Thyroid gland (tissue), 4 donors: ENCODE measurements around the gene FOXP2. TPM values are rescaled to one million over a fixed set of nuclear protein-coding genes. Genes with fewer than 3 reads are reported as not detected.

Experiments used
- DNase-seq, 2 donors: peaks; one replicate each; pipeline ENCODE4 v3.0.0-alpha.2; 2019
- H3K27ac ChIP-seq, 3 donors: fragments of 200-600 bp; sonication (generic); 1 replicate in 2 of 3; 2 replicates in 1 of 3; pipeline ENCODE4 v1.5.1; 2016 to 2019; ENCODE audit warnings: mild to moderate bottlenecking in 1 of 3, moderate library complexity in 1 of 3
- H3K27me3 ChIP-seq: fragments of 200-600 bp; sonication (generic); one replicate; pipeline ENCODE4 v1.5.1; 2019
- H3K36me3 ChIP-seq, 2 donors: fragments of 200-600 bp; sonication (generic); one replicate each; pipeline ENCODE4 v1.5.1; 2016 to 2019
- H3K4me1 ChIP-seq, 2 donors: fragments of 200-600 bp; sonication (generic); one replicate each; pipeline ENCODE4 v1.5.1; 2017 to 2019
- H3K4me3 ChIP-seq, 3 donors: fragments of 200-600 bp; sonication (generic); replicated peaks in 1 of 3; 1 replicate in 2 of 3; 2 replicates in 1 of 3; pipeline ENCODE4 v1.5.1; 2016; ENCODE audit warnings: mild to moderate bottlenecking in 1 of 3
- H3K9me3 ChIP-seq: fragments of 200-600 bp; sonication (generic); one replicate; pipeline ENCODE4 v1.5.1; 2017
- CTCF ChIP-seq, 6 experiments: fragments of 200-600 bp in 3 of 6; fragments of 450-650 bp in 3 of 6; sonication (generic) in 3 of 6; IDR thresholded peaks; one replicate each; pipeline ENCODE4 v1.5.1; 2016 to 2019; ENCODE audit warnings: antibody characterized with exemption in 6 of 6, mild to moderate bottlenecking in 2 of 6, inconsistent platforms in 1 of 6, moderate library complexity in 1 of 6
- POLR2A ChIP-seq, 2 donors: fragments of 450-650 bp; IDR thresholded peaks; one replicate each; pipeline ENCODE4 v1.6.1; 2017; ENCODE audit warnings: antibody characterized with exemption in 2 of 2, mild to moderate bottlenecking in 2 of 2, moderate library complexity in 1 of 2
- WGBS, 2 donors: methylation state at CpG; one replicate each; pipeline ENCODE4 v1.1.5; 2017; 5-methylcytosine and 5-hydroxymethylcytosine counted together
- intact Hi-C: fragments of 100-400 bp; cut with DNase I; formaldehyde crosslinking; loops from one replicate; pipeline ENCODE4 v1.15.1; 2023
- total RNA-seq, 4 donors: library from RNA; depleted of rRNA; stranded (reverse); fragments of >200 nt; gene quantifications; one replicate each; pipeline ENCODE4 v1.2.3, GENCODE V29; 2016

Gene FOXP2
- total RNA-seq, 4 donors from 2014 or later, result 24.7 to 46.5 (median 28.0) TPM

- Histone ChIP-seq H3K27me3 (no peaks in the 10 kb centered on the region), H3K36me3 (no peaks in the 10 kb centered on the region), H3K4me1 (no peaks in the 10 kb centered on the region), H3K4me3 (no peak overlapping the region), H3K27ac (no peak overlapping the region), H3K9me3 (no peaks in the 10 kb centered on the region)
- 58 to 60% methylated on average over 4 of the region's 4 CpGs for WGBS, 2 donors
- TF ChIP-seq POLR2A (IDR thresholded peaks at IDR 0.05) (no peak), CTCF (IDR thresholded peaks at IDR 0.05) (no peak)
- intact Hi-C loops, result no loop called here
- DNase-seq, result no peak
Measured at GRCh38 chr7:114720725-114721124, 306.1 kb downstream of the FOXP2 start.

DNA sequence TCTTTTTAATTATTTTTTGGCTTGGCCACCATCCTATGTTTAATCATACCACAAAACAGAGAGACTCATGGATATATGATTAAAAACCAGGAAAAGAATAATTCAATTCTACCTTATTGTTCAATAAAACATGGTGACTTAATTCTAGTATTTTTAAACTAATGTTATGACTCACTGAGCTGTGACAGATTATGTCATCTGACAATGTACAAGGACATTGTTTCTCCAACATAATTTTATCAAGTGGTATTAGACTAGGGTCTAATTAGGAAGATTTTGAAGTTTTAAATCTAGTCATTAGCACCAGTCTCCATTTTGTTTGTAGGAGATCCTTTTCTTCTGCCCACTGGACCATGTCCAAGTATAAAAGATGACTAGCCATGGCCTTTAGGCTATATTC, 307.9 kb downstream of the FOXP2 start:
- intact Hi-C loops, result no loop called here
- TF ChIP-seq CTCF (IDR thresholded peaks at IDR 0.05) (no peak), POLR2A (IDR thresholded peaks at IDR 0.05) (no peak)
- H3K27me3 ChIP-seq, result no peaks in the 10 kb centered on the region
- no peak overlapping the region for H3K27ac ChIP-seq
- DNase-seq, result no peak
- H3K36me3 ChIP-seq, result no peaks in the 10 kb centered on the region
- no peak overlapping the region for H3K4me3 ChIP-seq
- H3K9me3 ChIP-seq, result no peaks in the 10 kb centered on the region
- no peaks in the 10 kb centered on the region for H3K4me1 ChIP-seq

GRCh38 chr7:114723308-114723707, 308.7 kb downstream of the FOXP2 start:
- no peaks in the 10 kb centered on the region for H3K9me3 ChIP-seq
- DNase-seq, result no peak
- no peak overlapping the region for H3K27ac ChIP-seq
- H3K27me3 ChIP-seq, result no peaks in the 10 kb centered on the region
- intact Hi-C loops, result no loop called here
- WGBS, 2 donors, result 80 to 90% methylated on average over 1 of the region's 1 CpG
- no peaks in the 10 kb centered on the region for H3K36me3 ChIP-seq
- no peaks in the 10 kb centered on the region for H3K4me1 ChIP-seq
- H3K4me3 ChIP-seq, result no peak overlapping the region
- no peak for TF ChIP-seq CTCF (IDR thresholded peaks at IDR 0.05)

DNA sequence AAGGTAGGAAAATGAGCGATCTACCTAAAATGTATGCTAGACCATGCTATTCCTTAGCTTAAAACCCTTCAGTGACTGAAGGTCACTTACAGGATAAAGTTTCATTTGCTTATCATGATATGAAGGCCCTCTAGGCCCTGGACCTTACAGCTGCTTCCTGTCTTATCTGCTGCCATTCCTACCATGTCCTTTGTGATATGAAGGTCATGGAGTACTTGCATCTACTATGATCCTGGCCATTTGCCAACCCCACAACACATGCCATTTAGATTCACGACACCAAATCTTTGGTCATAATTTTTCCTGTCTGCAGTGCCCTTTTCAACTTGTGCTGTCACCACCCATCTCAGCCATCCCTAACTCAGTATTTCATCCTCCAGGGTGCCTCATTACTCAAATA, 325.5 kb downstream of the FOXP2 start:
- no peaks in the 10 kb centered on the region for H3K4me1 ChIP-seq
- no peak overlapping the region for H3K27ac ChIP-seq
- H3K4me3 ChIP-seq, result no peak overlapping the region
- TF ChIP-seq POLR2A (IDR thresholded peaks at IDR 0.05) (no peak), CTCF (IDR thresholded peaks at IDR 0.05) (no peak)
- DNase-seq, result no peak
- intact Hi-C loops, result no loop called here
- no peaks in the 10 kb centered on the region for H3K36me3 ChIP-seq
- no peaks in the 10 kb centered on the region for H3K27me3 ChIP-seq
- 81 to 90% methylated on average over 2 of the region's 2 CpGs for WGBS, 2 donors
- no peaks in the 10 kb centered on the region for H3K9me3 ChIP-seq

- Histone ChIP-seq H3K27ac (no peak overlapping the region), H3K36me3 (no peaks in the 10 kb centered on the region), H3K27me3 (no peaks in the 10 kb centered on the region), H3K4me3 (no peak overlapping the region), H3K4me1 (no peaks in the 10 kb centered on the region), H3K9me3 (no peaks in the 10 kb centered on the region)
- no peak for TF ChIP-seq POLR2A (IDR thresholded peaks at IDR 0.05)
- no peak for TF ChIP-seq CTCF (IDR thresholded peaks at IDR 0.05)
- intact Hi-C loops, result no loop called here
- 85 to 95% methylated on average over 7 of the region's 7 CpGs for WGBS, 2 donors
- DNase-seq, result no peak
Measured at GRCh38 chr7:114740941-114741340, 326.3 kb downstream of the FOXP2 start.
